CD14-positive monocyte (primary cell): ENCODE measurements around the gene TAC4. TPM values are rescaled to one million over a fixed set of nuclear protein-coding genes. Genes with fewer than 3 reads are reported as not detected.

Source experiments
- DNase-seq, 3 donors: peaks; one replicate each; pipeline ENCODE4 v3.0.0-alpha.2; 2011 to 2022
- H2AFZ ChIP-seq: 2 replicates; pipeline ENCODE4 v1.6.0; 2012; ENCODE audit warnings: mild to moderate bottlenecking, low read depth, low read length, inconsistent platforms; ENCODE audit not compliant: insufficient read depth, poor library complexity, severe bottlenecking
- H3K27ac ChIP-seq, 2 donors: 1 replicate in 1 of 2; 2 replicates in 1 of 2; pipeline ENCODE4 v1.5.1; 2012 to 2013; ENCODE audit warnings: low read length in 2 of 2, control low read depth in 1 of 2, inconsistent platforms in 1 of 2, low read depth in 1 of 2, mild to moderate bottlenecking in 1 of 2
- H3K27me3 ChIP-seq, 2 donors: one replicate each; pipeline versions ENCODE4 v1.6.0 to v1.6.1; 2011 to 2013; ENCODE audit warnings: low read length in 2 of 2; ENCODE audit not compliant: control insufficient read depth in 2 of 2, insufficient read depth in 2 of 2
- H3K36me3 ChIP-seq, 2 donors: replicated peaks in 1 of 2; 1 replicate in 1 of 2; 2 replicates in 1 of 2; pipeline versions ENCODE4 v1.5.1 to v1.6.1; 2012 to 2013; ENCODE audit warnings: low read length in 2 of 2, control low read depth in 1 of 2, inconsistent platforms in 1 of 2, mild to moderate bottlenecking in 1 of 2; ENCODE audit not compliant: insufficient read depth in 2 of 2, control insufficient read depth in 1 of 2
- H3K4me1 ChIP-seq, 2 donors: 1 replicate in 1 of 2; 2 replicates in 1 of 2; pipeline versions ENCODE4 v1.5.1 to v1.6.1; 2012 to 2013; ENCODE audit warnings: low read length in 2 of 2, control low read depth in 1 of 2, inconsistent platforms in 1 of 2, mild to moderate bottlenecking in 1 of 2, moderate library complexity in 1 of 2; ENCODE audit not compliant: insufficient read depth in 2 of 2, control insufficient read depth in 1 of 2
- H3K4me2 ChIP-seq: replicated peaks from 2 replicates; pipeline ENCODE3; 2012; ENCODE audit warnings: low read length, moderate library complexity, mild to moderate bottlenecking; ENCODE audit not compliant: poor library complexity, severe bottlenecking; ENCODE audit errors: extremely low read depth
- H3K4me3 ChIP-seq, 3 experiments: fragments of 200-600 bp in 1 of 3; sonication (generic) in 1 of 3; replicated peaks in 1 of 3; 1 replicate in 2 of 3; 2 replicates in 1 of 3; pipeline ENCODE4 v1.5.1; 2011 to 2013; ENCODE audit warnings: low read length in 3 of 3, mild to moderate bottlenecking in 3 of 3, control low read depth in 2 of 3, low read depth in 2 of 3, inconsistent platforms in 1 of 3, moderate library complexity in 1 of 3
- H3K79me2 ChIP-seq: 2 replicates; pipeline ENCODE4 v1.6.0; 2012; ENCODE audit warnings: mild to moderate bottlenecking, control low read depth, inconsistent platforms, low read length, moderate library complexity; ENCODE audit not compliant: insufficient read depth
- H3K9ac ChIP-seq: 2 replicates; pipeline ENCODE4 v1.6.0; 2017; ENCODE audit warnings: low read length, mild to moderate bottlenecking; ENCODE audit not compliant: insufficient read depth, poor library complexity, severe bottlenecking
- H3K9me3 ChIP-seq, 2 donors: replicated peaks in 1 of 2; 1 replicate in 1 of 2; 2 replicates in 1 of 2; pipeline versions ENCODE4 v1.5.1 to v1.6.1; 2012 to 2013; ENCODE audit warnings: low read length in 2 of 2, control low read depth in 1 of 2; ENCODE audit not compliant: control insufficient read depth in 1 of 2, insufficient read depth in 1 of 2
- H4K20me1 ChIP-seq: 2 replicates; pipeline ENCODE4 v1.6.0; 2012; ENCODE audit warnings: mild to moderate bottlenecking, low read length, control low read depth, moderate library complexity; ENCODE audit not compliant: insufficient read depth
- H3K27ac Mint-ChIP-seq, 7 donors: one replicate each; pipeline ENCODE4 v1.8.0; 2020; ENCODE audit warnings: mild to moderate bottlenecking in 7 of 7, mixed read lengths in 7 of 7, moderate library complexity in 6 of 7, inconsistent platforms in 2 of 7
- H3K27me3 Mint-ChIP-seq, 3 donors: one replicate each; pipeline ENCODE4 v1.8.0; 2021 to 2022; ENCODE audit warnings: low read depth in 3 of 3, mild to moderate bottlenecking in 3 of 3, mixed read lengths in 3 of 3, moderate library complexity in 3 of 3, inconsistent platforms in 1 of 3
- H3K36me3 Mint-ChIP-seq, 2 donors: one replicate each; pipeline ENCODE4 v1.8.0; 2020; ENCODE audit warnings: mixed read lengths in 2 of 2, inconsistent platforms in 1 of 2, mild to moderate bottlenecking in 1 of 2
- H3K4me1 Mint-ChIP-seq: one replicate; pipeline ENCODE4 v1.8.0; 2020; ENCODE audit warnings: mild to moderate bottlenecking, mixed read lengths
- H3K4me3 Mint-ChIP-seq, 2 donors: one replicate each; pipeline ENCODE4 v1.8.0; 2020; ENCODE audit warnings: mild to moderate bottlenecking in 2 of 2, mixed read lengths in 2 of 2, moderate library complexity in 1 of 2
- H3K9me3 Mint-ChIP-seq, 7 donors: one replicate each; pipeline ENCODE4 v1.8.0; 2020 to 2022; ENCODE audit warnings: mixed read lengths in 7 of 7, mild to moderate bottlenecking in 6 of 7, moderate library complexity in 6 of 7, inconsistent platforms in 2 of 7
- CTCF ChIP-seq: fragments of 200-600 bp; IDR thresholded peaks from one replicate; pipeline ENCODE4 v1.8.0; 2022; ENCODE audit warnings: antibody characterized with exemption, mild to moderate bottlenecking
- WGBS: methylation state at CpG from one replicate; pipeline ENCODE4 v1.1.5; 2013; ENCODE audit warnings: missing lambda C conversion rate; ENCODE audit not compliant: insufficient coverage; 5-methylcytosine and 5-hydroxymethylcytosine counted together
- intact Hi-C, 2 donors: fragments of 100-400 bp; cut with micrococcal nuclease; formaldehyde crosslinking; loops; one replicate each; pipeline versions ENCODE4 v1.15.0 to v1.15.1; 2023
- polyA plus RNA-seq, 3 donors: library from polyadenylated mRNA; depleted of rRNA in 1 of 3; unstranded in 2 of 3; stranded (reverse) in 1 of 3; fragments of 300-500 nt in 2 of 3; fragments of >200 nt in 1 of 3; fragmentation: Illumina TruSeq in 2 of 3; gene quantifications; 1 replicate in 2 of 3; 2 replicates in 1 of 3; pipeline ENCODE4 v1.2.3, GENCODE V29; 2012 to 2021

Gene TAC4
- polyA plus RNA-seq, 3 donors: not detected

DNA sequence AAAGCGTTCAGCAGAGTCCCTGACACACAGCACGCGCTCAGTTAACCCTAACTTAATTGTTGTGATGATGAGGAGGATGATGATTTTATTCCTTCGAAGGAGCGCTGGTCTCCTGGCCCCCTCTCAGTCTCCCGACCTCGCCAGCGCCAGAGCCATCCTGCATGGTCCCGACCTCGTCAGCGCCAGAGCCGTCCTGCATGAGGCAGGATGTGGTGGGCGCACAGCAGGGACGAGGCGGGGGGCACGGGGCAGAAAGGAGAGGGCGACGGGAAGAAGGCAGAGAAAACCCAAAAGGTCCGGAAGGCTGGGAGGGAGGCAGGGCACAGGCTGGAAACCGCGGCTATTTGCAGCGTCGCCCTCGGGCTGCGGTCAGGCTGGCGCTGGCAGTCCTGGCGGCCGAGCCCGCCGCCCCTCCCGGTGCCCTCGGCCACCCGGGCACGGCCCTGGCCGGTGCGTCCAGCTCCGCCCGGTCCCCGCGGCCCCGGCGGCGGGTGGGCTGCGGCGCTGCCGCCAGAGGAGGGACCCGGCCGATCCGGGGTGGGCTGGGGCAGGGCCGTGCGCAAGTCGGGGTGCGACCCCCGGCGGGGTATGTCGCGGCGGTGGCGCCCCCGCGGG, 3.0 kb upstream of the TAC4 start:
- H3K9me3 Mint-ChIP-seq: peaks cover 0 to 2% (median 0%) of the 10 kb centered on the region in 7 donors
- Histone ChIP-seq H3K9me3 (no peaks in the 10 kb centered on the region), H3K9ac (peak overlapping the region; percentile 72), H3K79me2 (no peaks in the 10 kb centered on the region), H3K27ac (peak overlapping the region in 1 of 2 donors; percentile 74), H2AFZ (peak overlapping the region; percentile 91), H4K20me1 (no peaks in the 10 kb centered on the region), H3K36me3 (peaks cover 8 to 17% of the 10 kb centered on the region in 2 donors), H3K4me2 (peak overlapping the region; percentile 87), H3K4me3 (peak overlapping the region; percentile 45 to 95 (median 72)), H3K27me3 (peaks cover 0 to 3% of the 10 kb centered on the region in 2 donors), H3K4me1 (peaks cover 18 to 22% of the 10 kb centered on the region in 2 donors)
- no peak for TF ChIP-seq CTCF
- intact Hi-C loops: loop anchor here (2.0 to 10.0 kb wide), 2 partner anchors 276 to 282 kb away; partner anchors contain the start of gene NXPH3 (in 1 of the 2)
- peaks cover 14 to 21% of the 10 kb centered on the region in 2 donors for H3K36me3 Mint-ChIP-seq
- H3K27me3 Mint-ChIP-seq: peaks cover 13 to 28% (median 21%) of the 10 kb centered on the region in 3 donors
- H3K4me3 Mint-ChIP-seq: peak overlapping the region; percentile 88 to 94
- DNase-seq: peak in 1 of 3 donors; percentile 14
- under 1% methylated on average over 58 of the region's 61 CpGs for WGBS
- peaks cover 22% of the 10 kb centered on the region for H3K4me1 Mint-ChIP-seq
- H3K27ac Mint-ChIP-seq: peak overlapping the region in 2 of 7 donors; percentile 61 to 76

DNA sequence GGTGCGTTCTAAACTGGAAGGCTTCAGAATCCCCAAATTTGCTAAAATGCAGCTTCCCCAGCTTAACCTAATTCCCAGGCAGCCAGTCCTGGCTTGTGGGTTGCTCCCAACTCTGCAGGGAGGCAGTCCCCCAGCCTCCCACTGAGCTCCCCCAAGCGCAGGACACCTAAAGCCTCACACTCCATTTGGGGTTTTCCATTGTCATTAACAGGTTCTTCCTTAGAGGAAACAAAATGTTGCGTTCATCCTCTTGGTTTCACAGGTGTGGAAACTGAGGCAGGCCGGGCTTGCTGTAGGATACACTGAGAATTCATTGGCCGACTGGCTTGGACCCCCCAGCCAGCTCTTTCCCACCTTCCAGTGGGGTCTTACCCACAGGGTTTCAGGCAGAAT, 2.3 kb upstream of the TAC4 start:
- peak overlapping the region; percentile 91 for H2AFZ ChIP-seq
- H3K36me3 ChIP-seq: peaks cover 8 to 21% of the 10 kb centered on the region in 2 donors
- peaks cover 0 to 3% of the 10 kb centered on the region in 2 donors for H3K27me3 ChIP-seq
- H3K4me3 ChIP-seq: no peak overlapping the region
- Mint-ChIP-seq H3K4me3 (peak overlapping the region in 1 of 2 donors; percentile 88), H3K36me3 (peaks cover 17 to 23% of the 10 kb centered on the region in 2 donors), H3K4me1 (peaks cover 25% of the 10 kb centered on the region), H3K27ac (no peak overlapping the region), H3K9me3 (peaks cover 0 to 2% (median 0%) of the 10 kb centered on the region in 7 donors), H3K27me3 (peaks cover 15 to 27% (median 18%) of the 10 kb centered on the region in 3 donors)
- 88% methylated on average over 1 of the region's 5 CpGs for WGBS
- peak overlapping the region; percentile 72 for H3K9ac ChIP-seq
- no peak overlapping the region for H3K27ac ChIP-seq
- no peak for DNase-seq
- no peaks in the 10 kb centered on the region for H3K9me3 ChIP-seq
- peak overlapping the region; percentile 87 for H3K4me2 ChIP-seq
- no peak for TF ChIP-seq CTCF
- no peaks in the 10 kb centered on the region for H4K20me1 ChIP-seq
- intact Hi-C loops: loop anchor here (2.0 to 10.0 kb wide), 2 partner anchors 275 to 281 kb away; partner anchors contain the start of gene NXPH3 (in 1 of the 2)
- peaks cover 21 to 25% of the 10 kb centered on the region in 2 donors for H3K4me1 ChIP-seq
- H3K79me2 ChIP-seq: no peaks in the 10 kb centered on the region
